GM13976 (cell line): ENCODE results near the gene SCNN1A.

Experiments used
- DNase-seq: peaks from one replicate; pipeline ENCODE4 v3.0.0; 2012; ENCODE audit warnings: low spot score
- in situ Hi-C: fragments of 300-500 bp; cut with MboI; formaldehyde crosslinking; loops from one replicate; pipeline ENCODE4 v1.12.0; 2022; ENCODE audit warnings: low sequenced_read_pairs, mixed read lengths, inconsistent platforms; ENCODE audit not compliant: unreplicated experiment
- TF ChIP-seq, protein P1 (sequence below): IDR thresholded peaks from 2 replicates; pipeline ENCODE4 v1.5.1; 2012; ENCODE audit warnings: borderline replicate concordance, mild to moderate bottlenecking; ENCODE audit not compliant: insufficient read depth; ENCODE audit errors: extremely low read depth, missing control alignments, control extremely low read depth

Gene SCNN1A

DNA sequence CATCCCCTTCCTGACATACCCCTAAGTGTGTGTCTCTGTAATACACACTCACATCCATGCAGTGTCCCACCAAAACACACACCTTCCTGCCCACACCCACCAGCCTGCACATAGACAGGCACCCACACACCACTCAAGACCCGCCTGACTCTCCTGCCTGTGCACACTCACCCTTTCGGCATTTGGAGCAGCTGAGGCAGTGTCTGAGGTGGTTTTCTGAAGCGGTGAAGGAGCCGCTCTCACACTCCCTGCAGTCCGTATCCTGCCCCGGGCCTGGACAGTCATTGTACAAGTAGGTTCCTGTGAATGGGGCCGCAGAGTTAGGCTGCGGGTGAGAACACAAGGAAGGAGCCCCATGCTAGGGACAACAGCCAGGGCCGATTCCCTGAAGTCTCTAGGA, 41.8 kb downstream of the SCNN1A start:
- in situ Hi-C loops: no loop called here

DNA sequence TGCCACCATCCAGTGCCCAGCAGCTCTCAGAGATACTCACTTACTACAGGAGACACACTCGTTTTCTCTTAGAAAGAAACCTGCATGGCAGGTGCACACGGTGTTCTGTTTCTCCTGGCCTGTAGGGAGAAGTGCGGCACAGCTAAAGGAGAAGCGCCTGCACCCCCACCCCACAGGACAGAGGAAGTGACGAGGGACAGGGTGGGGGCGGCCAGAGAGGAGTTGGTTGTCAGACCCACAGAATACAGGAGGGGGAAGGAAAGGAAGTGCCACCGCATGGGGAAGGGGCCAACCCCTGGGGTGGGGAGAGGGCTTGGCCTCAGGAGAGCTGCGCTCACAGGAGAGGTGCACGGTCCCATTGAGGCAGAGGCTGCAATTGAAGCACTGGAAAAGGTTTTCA, 42.3 kb downstream of the SCNN1A start:
- TF ChIP-seq, protein P1, sequence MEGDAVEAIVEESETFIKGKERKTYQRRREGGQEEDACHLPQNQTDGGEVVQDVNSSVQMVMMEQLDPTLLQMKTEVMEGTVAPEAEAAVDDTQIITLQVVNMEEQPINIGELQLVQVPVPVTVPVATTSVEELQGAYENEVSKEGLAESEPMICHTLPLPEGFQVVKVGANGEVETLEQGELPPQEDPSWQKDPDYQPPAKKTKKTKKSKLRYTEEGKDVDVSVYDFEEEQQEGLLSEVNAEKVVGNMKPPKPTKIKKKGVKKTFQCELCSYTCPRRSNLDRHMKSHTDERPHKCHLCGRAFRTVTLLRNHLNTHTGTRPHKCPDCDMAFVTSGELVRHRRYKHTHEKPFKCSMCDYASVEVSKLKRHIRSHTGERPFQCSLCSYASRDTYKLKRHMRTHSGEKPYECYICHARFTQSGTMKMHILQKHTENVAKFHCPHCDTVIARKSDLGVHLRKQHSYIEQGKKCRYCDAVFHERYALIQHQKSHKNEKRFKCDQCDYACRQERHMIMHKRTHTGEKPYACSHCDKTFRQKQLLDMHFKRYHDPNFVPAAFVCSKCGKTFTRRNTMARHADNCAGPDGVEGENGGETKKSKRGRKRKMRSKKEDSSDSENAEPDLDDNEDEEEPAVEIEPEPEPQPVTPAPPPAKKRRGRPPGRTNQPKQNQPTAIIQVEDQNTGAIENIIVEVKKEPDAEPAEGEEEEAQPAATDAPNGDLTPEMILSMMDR: no peak
- no peak for DNase-seq
- in situ Hi-C loops: no loop called here

More for the DNA sequence above, 41.8 kb downstream of the SCNN1A start:
- TF ChIP-seq, protein P1: no peak
- no peak for DNase-seq

DNA sequence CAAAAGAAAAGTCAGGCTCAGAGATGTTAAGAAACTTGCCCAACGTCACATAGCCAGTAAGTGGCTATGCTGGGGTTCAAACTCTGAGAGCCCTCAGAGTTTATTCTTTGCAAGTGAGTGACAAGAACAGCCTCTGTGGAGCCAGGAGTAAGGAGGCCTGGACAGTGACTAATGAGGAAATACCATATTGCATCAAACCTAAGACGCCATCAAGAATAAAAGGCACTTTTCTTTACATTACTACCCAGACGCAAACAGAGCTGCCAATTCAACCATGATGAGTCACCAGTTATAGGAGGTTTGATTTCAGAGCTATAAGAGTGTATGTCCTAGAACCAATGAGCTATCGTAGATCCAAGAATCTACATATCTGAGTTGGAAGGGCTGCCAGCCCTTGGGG, 42.9 kb downstream of the SCNN1A start:
- DNase-seq: no peak
- TF ChIP-seq, protein P1: no peak
- in situ Hi-C loops: no loop called here

DNA sequence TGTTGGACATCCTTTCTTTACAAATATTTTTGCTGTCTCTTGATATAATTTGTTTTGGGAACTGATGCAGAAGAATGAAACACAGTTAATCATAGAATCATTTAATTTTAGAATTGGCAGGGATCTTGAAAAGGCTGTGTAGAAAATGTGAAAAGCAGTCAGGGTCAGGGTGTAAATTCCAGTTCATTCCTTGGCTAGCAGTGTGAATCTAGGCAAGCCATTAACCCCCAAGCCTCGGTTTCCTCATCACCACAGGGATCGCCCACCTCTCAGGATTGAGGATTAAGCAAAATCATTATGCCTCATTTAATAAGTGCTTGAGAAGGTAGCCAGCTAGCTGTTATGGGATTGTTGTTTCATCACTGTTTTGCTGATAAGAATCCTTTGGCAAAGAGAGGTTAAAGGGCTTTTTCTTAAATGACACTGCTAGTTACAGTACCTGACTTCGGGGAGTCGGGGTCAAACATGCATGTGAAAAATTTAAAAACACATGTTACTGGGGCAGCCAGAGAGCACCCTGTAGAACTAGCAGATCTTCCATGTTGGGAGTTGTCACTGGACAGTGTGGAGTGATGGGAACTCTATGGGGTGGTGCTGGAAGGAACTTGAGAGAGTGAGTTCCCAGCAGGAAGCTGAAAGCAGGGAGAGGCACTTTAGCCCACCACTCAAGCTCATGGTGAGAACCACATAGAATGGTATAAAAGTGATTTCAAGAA, 44.2 kb downstream of the SCNN1A start:
- in situ Hi-C loops: no loop called here
- DNase-seq: no peak
- TF ChIP-seq, protein P1: no peak

DNA sequence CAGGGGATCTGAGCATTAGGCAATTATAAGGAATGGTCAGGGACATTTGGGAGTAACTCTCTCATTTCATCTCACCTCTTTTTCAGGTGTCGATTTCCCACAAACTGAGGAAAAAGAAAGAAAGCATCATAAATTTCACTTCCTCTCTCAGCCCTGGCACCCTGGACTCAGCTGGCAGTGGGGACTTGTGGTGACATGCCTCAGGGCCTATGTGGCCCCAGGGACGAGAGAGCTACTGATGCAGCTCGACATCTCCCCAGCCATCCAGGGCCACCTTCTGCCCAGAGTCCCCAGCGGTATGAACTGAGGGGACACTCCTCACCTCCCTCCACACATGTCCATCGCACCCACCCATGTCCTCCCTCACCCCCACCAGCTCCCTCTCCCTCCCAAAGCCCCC, 45.2 kb downstream of the SCNN1A start:
- DNase-seq: no peak
- TF ChIP-seq, protein P1: no peak
- in situ Hi-C loops: no loop called here

DNA sequence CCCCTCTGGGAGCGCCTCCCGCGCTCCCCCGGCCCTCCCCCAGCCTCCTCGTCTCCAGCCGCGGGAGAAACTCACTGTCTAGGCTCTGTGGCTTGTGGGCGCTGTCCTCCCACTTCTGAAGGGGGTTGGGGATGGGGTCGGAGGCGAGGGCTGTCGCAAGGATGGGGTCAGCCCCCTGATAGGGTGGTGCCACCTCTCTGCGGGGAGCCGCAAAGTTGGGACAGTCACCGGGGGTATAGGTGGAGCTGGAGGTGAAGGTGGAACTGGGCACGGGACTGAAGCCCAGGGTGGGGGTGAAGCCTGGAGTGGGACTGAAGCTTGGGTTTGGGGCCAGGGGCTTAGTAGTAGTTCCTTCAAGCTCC, 45.7 kb downstream of the SCNN1A start:
- no peak for DNase-seq
- TF ChIP-seq, protein P1: no peak
- in situ Hi-C loops: no loop called here
